Measurements from ENCODE around the gene SARNP. TPM values are rescaled to one million over a fixed set of nuclear protein-coding genes. Genes with fewer than 3 reads are reported as not detected.

Gene SARNP
- total RNA-seq, 1 experiment from 2014 or later, result 73.8 TPM

- BruUV-seq (replicated peaks), result no TSS peak
- no peaks in the 10 kb centered on the region for H3K9me3 Mint-ChIP-seq (ENCODE audit: low read depth, unreplicated experiment)
- H3K27ac Mint-ChIP-seq (ENCODE audit: unreplicated experiment), result peak overlapping the region; percentile 84
- no peaks in the 10 kb centered on the region for H3K27me3 Mint-ChIP-seq (ENCODE audit: unreplicated experiment)
- DNase-seq, result no peak
- TF ChIP-seq CTCF (IDR thresholded peaks at IDR 0.05; ENCODE audit: unreplicated experiment), result no peak
- intact Hi-C loops (cut with micrococcal nuclease; ENCODE audit: unreplicated experiment), result loop anchor here (2.0 to 5.0 kb wide), 2 partner anchors 79 to 98 kb away; partner anchors contain the start of gene PYM1
- H3K4me3 Mint-ChIP-seq (ENCODE audit: low read depth, unreplicated experiment), result peak overlapping the region; percentile 91
- CTCF ChIA-PET, result no interaction called here
- peaks cover 41% of the 10 kb centered on the region for H3K4me1 Mint-ChIP-seq (ENCODE audit: low read depth, unreplicated experiment)
- H3K36me3 Mint-ChIP-seq (ENCODE audit: insufficient read depth, unreplicated experiment), result peaks cover 56% of the 10 kb centered on the region
These were observed 10.8 kb upstream of the SARNP start for GRCh38 chr12:55828357-55828756.

- Mint-ChIP-seq H3K27me3 (ENCODE audit: unreplicated experiment) (no peaks in the 10 kb centered on the region), H3K4me1 (ENCODE audit: low read depth, unreplicated experiment) (peaks cover 46% of the 10 kb centered on the region), H3K36me3 (ENCODE audit: insufficient read depth, unreplicated experiment) (peaks cover 56% of the 10 kb centered on the region), H3K4me3 (ENCODE audit: low read depth, unreplicated experiment) (peak overlapping the region; percentile 91), H3K27ac (ENCODE audit: unreplicated experiment) (peak overlapping the region; percentile 84), H3K9me3 (ENCODE audit: low read depth, unreplicated experiment) (no peaks in the 10 kb centered on the region)
- DNase-seq, result no peak
- BruUV-seq (replicated peaks), result TSS peak; percentile 56
- TF ChIP-seq CTCF (IDR thresholded peaks at IDR 0.05; ENCODE audit: unreplicated experiment), result no peak
- intact Hi-C loops (cut with micrococcal nuclease; ENCODE audit: unreplicated experiment), result loop anchor here (2.0 to 5.0 kb wide), 2 partner anchors 79 to 99 kb away; partner anchors contain the start of gene PYM1
- CTCF ChIA-PET, result interaction anchor here (1.5 kb wide), 1 partner anchor 10 kb away, joined by 4 read pairs; the partner anchor contains the start of genes ORMDL2 and SARNP
These were observed 10.3 kb upstream of the SARNP start for GRCh38 chr12:55827806-55828205.

DNA sequence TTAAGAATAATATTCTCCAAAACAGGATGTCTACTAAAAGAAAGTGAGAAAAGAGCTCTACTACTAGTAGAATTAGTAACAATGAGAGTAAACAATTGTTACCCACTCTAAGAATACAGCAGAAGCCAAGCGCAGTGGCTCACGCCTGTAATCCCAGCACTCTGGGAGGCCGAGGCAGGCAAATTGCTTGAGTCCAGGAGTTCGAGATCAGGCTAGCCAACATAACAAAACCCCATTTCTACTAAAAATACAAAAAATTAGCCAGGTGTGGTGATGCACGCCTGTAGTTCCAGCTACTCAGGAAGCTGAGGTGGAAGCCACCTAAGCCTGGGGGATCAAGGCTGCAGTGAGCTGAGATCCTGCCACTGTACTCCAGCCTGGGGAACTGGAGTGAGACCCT lies 7.2 kb upstream of the SARNP start:
- no peaks in the 10 kb centered on the region for H3K9me3 Mint-ChIP-seq (ENCODE audit: low read depth, unreplicated experiment)
- H3K4me3 Mint-ChIP-seq (ENCODE audit: low read depth, unreplicated experiment), result peak overlapping the region; percentile 8
- H3K27me3 Mint-ChIP-seq (ENCODE audit: unreplicated experiment), result no peaks in the 10 kb centered on the region
- TF ChIP-seq CTCF (IDR thresholded peaks at IDR 0.05; ENCODE audit: unreplicated experiment), result no peak
- H3K36me3 Mint-ChIP-seq (ENCODE audit: insufficient read depth, unreplicated experiment), result peaks cover 50% of the 10 kb centered on the region
- no TSS peak for BruUV-seq (replicated peaks)
- intact Hi-C loops (cut with micrococcal nuclease; ENCODE audit: unreplicated experiment), result loop anchor here (5.0 kb wide), 1 partner anchor 83 kb away; no protein-coding TSS in a partner anchor
- DNase-seq, result no peak
- H3K4me1 Mint-ChIP-seq (ENCODE audit: low read depth, unreplicated experiment), result peaks cover 46% of the 10 kb centered on the region
- peak overlapping the region; percentile 50 for H3K27ac Mint-ChIP-seq (ENCODE audit: unreplicated experiment)
- CTCF ChIA-PET, result interaction anchor here (0.7 kb wide), 1 partner anchor 15 kb away, joined by 11 read pairs; no protein-coding TSS in a partner anchor

- no peak for DNase-seq
- Mint-ChIP-seq H3K9me3 (ENCODE audit: low read depth, unreplicated experiment) (no peaks in the 10 kb centered on the region), H3K27me3 (ENCODE audit: unreplicated experiment) (no peaks in the 10 kb centered on the region), H3K27ac (ENCODE audit: unreplicated experiment) (peak overlapping the region; percentile 84), H3K36me3 (ENCODE audit: insufficient read depth, unreplicated experiment) (peaks cover 38% of the 10 kb centered on the region), H3K4me3 (ENCODE audit: low read depth, unreplicated experiment) (no peak overlapping the region), H3K4me1 (ENCODE audit: low read depth, unreplicated experiment) (peaks cover 56% of the 10 kb centered on the region)
- no peak for TF ChIP-seq CTCF (IDR thresholded peaks at IDR 0.05; ENCODE audit: unreplicated experiment)
- CTCF ChIA-PET, result interaction anchor here (0.6 to 1.9 kb wide), 6 partner anchors 35 to 132 kb away, joined by 3 to 9 read pairs (median 6); no protein-coding TSS in a partner anchor
- intact Hi-C loops (cut with micrococcal nuclease; ENCODE audit: unreplicated experiment), result no loop called here
- no TSS peak for BruUV-seq (replicated peaks)
These were observed 5.9 kb upstream of the SARNP start for GRCh38 chr12:55823419-55823818.

All from Calu3 (cell line).